Glomerular visceral epithelial cell (primary cell): ENCODE measurements around the gene TLX3.

Experiments used
- DNase-seq: peaks from one replicate; pipeline ENCODE4 v3.0.0-alpha.2; 2016; ENCODE audit errors: extremely low spot score

TLX3 gene

DNA sequence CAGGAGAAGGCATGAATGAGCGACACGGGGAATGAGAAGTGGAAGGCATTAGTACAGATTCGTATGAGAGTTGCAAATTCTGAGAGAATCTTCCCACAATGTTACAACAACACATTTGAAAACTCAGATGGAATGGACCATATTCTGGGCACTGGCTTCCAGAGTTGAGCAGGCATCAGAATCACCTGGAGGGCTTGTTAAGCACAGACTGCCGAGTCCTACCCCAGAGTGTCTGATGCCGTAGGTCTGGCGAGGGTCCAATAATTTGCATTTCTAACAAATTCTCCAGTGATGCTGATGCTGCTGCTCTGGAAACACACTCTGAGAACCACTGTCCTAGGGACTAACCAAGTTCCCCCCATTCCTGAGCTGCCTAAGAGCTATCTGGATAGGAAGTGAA, 2.9 kb upstream of the TLX3 start:
- DNase-seq: no peak

DNA sequence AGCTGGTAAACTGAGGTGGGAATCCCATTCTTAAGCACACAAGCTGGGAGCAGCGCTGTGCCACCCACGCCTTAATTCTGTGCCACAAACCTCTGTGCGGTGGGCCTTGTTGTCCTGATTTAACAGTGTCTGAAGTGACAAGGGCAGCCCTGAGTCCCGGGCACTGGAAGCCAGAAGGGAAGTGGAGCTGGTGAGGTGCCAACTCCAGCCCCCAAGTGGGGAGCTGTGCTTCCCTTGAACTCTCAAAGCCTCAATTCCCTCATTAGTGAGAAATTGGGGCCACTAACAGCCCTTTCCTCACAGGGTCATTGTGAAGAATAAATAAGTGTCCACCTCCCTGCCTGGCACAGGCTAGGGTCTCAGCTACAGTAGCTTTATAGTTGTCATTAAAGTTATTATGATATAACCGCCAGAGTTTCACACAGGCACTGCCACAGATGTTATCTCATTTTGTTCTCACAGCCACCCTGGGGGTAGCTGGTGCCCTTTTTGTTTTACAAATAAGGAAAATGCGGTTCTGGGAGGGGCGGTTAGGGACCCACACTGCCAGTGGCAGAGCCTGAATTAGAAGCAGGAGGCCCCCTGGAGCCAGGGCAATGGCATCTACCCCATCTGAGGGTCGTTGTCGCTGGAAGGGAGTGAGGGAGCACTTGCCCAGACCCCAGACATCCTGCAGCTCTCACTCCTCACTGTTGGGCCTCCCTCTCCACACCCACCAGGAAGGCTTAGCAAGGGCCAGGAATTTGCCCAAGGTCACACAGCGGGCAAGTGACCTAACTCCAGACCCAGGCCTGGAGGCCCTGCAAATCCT, 2.1 kb upstream of the TLX3 start:
- no peak for DNase-seq

DNA sequence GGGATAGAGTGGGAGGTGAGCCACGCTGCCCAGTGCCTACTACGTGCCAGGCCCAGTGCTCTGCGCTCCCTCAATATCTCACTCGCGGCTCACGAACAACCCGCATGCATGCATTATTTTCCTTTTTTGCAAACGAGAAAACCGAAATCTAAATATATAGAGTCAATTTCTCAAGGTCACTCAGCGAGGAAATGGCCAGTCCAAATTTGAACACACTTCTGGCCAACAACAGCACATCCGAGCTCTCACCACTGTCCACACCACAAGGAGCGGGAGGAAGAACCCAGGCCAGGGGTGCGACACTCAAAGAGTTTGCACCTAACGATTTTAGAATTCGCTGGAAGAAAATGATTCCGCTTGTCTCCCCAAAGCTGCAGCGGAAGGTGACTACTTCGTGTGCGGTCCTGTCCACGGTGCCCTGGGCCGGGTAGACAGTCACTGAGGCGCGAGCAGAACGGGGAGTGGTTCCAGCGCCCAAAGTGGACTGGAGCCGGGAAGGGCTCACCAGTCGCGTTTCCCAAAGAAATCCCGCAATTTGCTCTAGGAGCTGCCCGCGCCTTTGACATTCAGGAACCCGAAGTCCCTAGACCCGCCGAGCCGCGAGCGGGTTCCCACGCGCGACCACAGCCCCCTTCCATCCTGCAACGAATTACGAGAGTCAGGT, 1.1 kb upstream of the TLX3 start:
- no peak for DNase-seq

DNA sequence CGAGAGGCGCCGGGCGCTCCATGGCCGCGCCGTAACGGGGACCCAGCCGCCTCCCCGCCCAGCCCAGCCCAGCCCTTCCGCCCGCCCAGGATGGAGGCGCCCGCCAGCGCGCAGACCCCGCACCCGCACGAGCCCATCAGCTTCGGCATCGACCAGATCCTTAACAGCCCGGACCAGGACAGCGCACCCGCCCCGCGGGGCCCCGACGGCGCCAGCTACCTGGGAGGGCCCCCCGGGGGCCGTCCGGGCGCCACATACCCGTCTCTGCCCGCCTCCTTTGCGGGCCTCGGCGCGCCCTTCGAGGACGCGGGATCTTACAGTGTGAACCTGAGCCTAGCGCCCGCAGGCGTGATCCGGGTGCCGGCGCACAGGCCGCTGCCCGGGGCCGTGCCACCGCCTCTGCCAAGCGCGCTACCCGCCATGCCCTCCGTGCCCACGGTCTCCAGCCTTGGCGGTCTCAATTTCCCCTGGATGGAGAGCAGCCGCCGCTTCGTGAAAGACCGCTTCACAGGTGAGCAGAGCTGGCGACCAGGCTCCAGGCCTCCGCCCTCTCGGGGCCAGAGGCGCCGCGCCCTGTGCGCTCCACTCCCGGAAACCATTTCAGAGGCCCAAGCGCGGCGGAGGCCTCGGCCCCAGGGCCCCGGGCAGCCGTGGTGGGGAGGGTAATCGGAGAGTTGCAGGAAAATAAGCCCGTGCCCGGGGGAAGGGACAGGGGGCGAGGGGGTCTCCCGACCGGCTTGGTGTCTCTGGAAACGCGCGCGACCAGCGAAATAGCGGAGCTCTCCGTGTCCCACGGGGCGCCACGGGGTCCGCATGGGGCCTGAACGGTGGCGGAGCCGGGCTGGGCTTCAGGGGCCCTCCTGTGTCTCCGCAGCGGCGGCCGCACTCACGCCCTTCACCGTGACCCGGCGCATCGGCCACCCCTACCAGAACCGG, 496 bp downstream of the TLX3 start:
- no peak for DNase-seq

DNA sequence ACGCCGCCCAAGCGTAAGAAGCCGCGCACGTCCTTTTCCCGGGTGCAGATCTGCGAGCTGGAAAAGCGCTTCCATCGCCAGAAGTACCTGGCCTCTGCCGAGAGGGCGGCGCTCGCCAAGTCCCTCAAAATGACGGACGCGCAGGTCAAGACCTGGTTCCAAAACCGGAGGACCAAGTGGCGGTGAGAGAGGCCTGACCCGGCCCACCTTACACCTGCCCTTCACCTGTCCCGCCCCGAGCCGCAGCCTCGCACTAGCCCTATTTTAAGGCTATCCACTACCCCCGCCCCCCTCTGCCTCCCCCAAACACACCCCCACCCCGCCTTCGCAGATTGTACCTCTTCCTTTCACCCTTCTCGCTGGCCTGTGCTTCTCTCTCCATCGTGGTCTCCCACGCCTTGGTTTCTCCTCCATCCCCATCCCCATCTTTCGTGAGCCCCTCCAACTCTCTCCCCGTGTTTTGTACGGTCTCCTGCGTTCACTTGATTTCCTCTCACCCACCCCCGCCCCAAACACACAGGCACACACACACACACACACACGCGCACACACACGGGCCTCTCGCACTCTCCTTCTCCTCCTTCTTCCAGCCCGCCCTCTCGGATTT, 1.3 kb downstream of the TLX3 start:
- DNase-seq: no peak

DNA sequence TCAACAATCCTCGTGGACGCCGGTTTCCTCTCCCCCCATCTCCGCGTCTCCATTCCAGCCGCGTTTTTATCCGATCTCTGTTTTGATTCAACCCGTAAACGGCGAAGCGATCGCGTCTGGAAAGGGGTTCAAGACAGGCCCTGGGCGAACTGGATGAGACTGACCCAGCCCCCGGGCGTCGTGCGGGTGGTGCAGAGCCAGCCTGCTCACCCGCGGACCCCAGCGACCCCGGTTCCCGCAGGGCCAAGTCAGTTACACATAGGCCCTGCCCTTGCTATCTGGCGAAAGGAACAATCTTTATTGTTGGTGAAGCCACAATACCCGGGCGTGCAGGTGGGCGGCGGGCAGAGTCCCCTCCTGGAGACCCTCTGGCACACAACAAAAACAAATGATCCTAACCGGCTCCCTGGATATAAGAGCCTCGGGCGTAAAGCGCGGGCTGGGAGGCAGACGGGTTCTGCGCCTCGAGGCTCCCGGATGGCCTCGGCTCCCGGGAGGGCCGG, 1.8 kb downstream of the TLX3 start:
- DNase-seq: no peak

DNA sequence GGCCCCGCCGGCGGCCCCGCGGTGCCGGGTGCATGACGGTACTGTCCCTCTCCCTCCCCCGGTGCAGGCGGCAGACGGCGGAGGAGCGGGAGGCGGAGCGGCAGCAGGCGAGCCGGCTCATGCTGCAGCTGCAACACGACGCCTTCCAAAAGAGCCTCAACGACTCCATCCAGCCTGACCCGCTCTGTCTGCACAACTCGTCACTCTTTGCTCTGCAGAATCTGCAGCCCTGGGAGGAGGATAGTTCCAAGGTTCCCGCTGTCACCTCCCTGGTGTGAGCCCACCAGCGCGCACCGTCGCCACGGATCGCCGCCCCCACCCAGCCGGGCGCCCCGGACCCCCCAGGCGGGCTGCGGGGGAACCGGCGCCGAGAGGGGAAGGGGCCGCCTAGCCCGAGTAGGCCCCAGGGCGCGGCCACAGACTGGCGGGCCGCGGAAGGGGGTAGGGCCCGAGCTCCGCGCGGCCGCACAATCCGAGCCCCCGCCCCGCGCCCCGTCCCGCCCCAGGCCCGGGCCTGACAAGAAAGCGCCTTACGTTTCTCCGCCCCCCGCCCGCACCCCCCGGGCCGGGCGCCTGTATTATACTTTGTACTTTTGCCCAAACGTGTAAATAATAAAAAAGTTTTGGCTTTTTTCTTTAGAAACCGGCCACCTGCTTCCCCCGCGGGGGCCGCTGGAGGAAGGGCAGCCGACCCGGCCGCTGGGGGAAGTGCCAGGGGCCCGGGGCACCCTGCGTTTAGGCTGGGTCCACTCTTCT, 2.5 kb downstream of the TLX3 start:
- DNase-seq: no peak

DNA sequence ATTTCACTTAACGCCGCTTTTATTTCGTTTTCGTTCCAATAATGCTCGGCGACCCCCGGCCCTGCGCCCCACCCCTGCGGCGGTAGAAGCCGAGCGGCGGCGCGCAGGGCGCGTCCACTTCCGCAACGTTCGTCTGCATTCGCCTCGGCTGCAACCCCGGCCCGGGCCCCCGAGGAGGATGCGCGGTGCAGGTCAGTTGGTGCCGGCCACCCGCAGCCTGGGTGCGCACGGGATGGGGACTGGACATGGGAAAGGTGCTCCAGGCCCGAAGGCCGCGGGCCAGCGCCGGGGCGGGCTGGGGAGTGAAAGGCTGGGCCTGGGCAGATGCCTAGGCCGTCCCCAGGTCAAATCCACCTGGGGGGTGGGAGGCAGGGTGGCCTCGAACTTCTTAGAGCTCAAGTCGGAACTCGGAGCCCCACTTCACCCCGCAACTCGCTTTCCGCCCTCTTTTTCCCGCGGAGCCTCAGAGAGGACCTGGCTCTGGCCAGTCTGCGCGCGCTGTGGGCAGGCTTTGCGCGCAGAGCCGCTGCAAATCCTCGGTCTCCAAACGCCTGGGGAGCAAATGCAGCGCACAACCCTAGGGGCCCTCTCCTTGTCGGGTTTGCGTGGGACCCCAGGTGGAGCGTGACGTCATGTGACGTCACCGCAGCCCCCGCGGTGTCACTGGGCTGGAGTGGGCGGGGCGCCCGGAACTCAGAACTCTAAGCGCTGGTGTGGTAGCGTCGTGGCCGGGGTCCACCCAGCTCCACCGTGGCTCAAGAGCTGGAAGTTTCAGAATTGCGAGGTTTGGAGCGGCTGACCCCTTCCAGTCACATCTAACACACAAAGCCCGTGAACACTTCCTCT, 3.3 kb downstream of the TLX3 start:
- no peak for DNase-seq

DNA sequence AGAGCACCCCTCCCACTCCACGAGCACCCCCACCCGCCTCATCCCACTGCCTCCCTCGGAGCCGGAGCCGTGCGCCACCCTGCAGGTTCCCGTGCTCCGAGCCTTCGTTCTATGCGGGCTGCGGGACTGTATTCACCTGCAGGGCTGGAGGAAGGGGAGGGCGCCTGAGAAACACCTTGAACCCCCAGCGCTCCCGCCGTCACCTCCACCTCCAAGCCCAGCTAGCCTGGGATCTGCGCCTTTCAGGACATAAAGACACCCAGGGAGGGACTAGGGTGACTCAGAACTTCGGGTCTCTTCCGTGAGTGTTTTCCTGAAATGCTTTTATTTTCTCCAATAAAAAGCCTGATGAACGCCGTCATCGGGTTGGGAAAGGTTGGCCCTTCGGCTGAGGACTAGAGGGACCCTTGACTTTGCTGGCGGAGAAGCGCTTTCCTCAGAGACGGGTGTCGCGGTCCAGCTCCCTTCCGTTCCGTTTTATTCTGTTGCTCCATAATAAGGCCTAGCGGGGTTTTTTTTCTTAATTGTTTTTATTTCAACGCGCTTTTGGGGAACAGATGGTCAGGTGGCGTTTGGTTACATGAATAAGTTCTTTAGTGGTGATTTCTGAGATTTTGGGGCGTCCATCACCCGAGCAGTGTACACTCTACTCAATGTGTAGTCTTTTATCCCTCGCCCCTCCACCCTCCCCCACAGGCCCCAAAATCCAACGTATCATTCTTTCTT, 4.6 kb downstream of the TLX3 start:
- no peak for DNase-seq

DNA sequence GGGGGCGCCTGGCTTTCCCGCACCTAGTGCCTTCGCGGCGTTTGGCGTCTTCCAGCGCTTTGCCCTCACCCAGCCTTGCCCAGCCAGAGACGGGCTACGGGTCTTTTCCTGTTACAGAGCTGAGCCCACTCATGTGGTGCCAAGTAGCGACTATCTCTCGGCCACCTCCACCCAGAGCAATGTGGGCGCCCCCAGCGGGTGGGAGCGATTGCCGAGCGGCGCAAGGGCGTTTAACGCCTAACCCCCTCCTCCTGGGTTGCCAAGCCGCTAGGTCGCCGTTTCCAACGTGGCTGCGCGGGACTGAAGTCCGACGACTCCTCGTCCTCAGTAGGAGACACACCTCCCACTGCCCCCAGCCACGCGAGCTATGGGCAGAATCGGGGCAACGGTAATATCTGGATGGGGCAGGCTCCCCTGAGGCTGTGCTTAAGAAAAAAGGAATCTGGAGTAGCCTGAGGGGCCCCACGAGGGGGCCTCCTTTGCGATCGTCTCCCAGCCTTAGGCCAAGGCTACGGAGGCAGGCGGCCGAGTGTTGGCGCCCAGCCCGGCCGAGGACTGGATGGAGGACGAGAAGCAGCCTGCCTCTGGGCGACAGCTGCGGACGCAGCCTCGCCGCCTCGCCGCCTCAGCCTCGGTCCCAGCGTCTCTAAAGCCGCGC, 5.8 kb downstream of the TLX3 start:
- no peak for DNase-seq

DNA sequence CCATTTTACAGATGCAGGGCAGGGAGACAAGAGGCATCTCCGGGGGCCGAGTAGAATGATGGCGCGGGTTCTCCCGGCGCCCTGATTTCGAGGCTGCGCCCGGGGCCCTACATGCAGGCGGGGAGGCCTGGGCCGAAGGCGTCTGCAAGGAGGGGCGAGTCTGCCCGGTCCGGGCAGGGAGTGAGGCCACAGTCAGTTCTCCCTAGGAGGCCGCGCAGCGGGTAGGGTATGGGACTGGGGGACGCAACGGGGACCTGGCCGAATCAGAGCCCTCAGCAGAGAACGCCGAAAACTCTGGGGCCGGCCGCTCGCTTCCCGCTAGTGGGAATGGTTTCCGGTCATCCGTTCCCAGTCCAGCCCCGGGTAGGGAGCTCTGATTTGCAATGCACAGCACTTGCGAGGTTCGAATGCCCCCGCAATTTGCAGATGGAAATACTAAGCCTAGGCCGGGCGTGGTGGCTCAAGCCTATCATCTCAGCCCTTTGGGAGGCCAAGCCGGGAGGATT, 6.4 kb downstream of the TLX3 start:
- no peak for DNase-seq

DNA sequence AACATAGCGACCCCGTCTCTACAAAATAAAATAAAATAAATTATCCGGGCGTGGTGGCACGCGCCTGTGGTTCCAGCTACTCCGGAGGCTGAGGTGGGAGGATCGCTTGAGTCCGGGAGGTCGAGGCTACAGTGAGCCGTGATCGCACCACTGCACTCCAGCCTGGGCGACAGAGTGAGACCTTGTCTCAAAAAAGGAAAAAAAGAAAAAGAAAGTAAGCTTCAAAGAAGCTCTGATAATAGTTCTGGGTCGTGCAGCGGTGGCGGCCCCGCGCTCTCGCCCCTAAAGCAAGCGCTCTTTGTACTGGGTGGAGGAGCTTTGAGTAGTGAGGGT, 6.8 kb downstream of the TLX3 start:
- no peak for DNase-seq

DNA sequence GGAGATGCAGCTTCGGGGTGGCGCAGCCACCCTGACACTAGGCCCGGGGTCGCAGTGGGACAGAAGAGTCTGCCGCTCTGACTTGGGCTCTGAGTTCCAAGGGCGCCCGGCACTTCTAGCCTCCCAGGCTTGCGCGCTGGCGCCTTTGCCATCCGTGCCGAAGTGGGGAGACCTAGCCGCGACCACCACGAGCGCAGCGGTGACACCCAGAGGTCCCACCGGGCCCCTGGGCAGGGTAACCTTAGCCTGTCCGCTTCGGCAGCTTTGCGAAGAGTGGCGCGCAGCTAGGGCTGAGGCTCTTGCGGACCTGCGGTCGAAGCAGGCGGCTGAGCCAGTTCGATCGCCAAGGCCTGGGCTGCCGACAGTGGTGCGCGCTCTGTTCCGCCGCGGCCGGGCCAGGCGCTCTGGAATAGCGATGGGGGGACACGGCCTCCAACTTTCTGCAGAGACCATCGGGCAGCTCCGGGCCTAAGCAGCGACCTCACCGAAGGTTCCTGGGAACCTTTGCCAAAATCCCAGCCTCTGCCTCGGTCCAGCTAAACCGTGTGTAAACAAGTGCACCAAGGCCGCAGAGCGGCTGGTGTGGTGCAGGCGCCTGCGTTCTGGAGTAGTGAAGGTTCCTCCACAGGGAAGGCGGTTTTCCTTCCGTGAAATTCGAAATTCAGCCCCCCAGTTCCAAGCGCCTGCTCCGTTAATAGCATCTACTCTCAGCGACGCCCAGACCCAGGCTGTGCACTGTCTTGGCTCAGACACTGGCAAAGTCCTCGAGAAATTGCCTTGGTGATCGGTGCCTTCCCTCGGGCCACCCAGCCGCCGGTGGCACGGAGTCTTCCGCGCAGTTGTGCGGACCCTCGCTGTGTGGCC, 7.4 kb downstream of the TLX3 start:
- DNase-seq: no peak

DNA sequence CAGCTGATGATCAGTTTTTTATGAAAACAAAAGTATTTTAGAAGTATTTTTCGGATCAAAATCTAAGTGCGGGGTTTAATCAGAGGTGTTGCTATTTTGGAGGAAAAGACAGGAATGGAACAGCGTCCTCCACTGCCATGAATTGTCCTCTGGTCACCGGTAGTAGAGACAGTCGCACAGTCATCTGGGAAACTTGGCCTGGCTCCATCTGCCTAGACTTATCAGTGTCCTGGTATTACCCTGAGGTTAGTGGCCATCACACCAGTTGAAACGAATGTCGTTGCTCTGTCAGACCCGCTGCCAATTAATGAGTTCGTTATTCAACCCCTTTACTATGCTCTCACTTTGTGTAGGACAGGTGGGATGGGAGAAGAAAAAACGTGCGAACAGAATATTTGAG, 8.2 kb downstream of the TLX3 start:
- no peak for DNase-seq

DNA sequence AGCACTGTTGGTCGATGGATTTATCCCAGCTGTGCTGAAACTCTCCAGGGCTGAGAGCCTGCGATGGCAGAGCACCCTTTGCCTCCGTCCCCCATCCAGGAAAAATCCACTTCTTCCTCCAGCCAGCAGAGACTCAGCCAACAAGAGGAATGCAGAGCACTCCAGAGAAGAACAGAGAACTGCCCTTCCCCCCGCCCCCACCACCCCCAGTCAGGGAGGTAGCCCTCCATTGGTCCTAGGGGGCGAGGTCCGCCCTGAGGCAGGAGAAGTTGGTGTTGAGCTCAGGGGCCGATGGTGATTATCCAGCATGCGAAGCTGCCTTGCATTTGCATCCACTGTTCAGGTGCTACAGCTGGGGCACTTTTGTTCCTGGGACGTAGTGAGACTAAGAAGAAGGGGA, 9.0 kb downstream of the TLX3 start:
- no peak for DNase-seq

DNA sequence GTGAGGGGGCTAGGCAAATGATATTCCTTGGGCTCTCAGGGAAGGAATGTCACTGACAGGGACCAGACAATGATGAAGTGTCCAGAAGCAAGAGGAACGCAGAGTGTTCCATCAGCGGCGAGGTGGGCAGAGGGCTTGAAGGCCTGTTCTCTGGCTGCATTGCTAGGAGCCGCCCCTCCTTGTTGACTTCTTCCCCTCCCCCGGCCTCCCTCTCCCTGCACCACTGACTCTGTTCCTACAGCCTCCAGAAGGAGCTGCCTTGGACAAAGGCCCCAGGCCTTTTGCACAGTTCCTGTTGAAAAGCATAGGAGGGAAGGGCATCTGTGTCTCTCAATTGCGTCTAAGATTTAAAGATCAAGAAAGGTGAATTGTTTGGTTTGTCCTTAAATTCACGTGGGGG, 12.4 kb downstream of the TLX3 start:
- DNase-seq: no peak

DNA sequence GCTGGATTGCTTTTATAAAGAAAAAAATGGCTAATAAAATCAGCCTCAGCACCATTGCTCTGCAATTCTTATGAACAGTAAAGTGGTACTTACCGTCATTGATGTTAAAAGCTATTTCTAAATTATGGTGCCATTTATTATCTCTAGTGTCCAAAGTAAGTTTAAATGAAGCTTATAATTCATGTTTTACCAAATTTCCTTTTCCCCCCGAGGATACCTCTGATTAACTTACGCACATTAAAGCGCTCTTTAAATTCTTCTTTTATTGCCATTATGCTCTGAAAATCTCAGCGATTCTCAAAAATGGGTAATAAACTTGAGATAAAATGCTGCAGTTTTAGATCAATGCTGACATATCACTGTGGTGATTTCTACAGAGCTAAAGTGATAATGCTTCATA, 13.5 kb downstream of the TLX3 start:
- DNase-seq: no peak

DNA sequence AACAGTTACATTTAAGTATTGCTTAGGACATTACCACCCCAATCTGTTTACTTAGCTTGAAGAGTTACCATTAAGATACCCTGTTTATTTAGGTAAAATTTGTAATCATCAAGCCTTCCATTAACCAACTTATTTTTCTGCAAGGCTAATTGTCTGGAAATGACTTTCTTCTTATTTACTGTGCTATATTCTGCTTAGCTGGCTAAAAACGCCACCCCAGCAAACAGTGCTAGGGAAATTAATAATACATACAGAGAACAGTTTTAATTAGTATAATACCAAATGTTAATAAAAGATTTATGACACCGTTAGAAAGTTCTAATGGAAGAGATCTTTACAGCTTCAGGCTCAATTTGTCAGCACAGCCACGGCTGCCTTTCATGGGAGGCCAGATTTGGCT, 14.0 kb downstream of the TLX3 start:
- no peak for DNase-seq
